Activated B cell treated with CpG ODN at 0.5 μM for 24 hours (primary cell): Measurements from ENCODE around the gene AXIN1. TPM values are rescaled to one million over a fixed set of nuclear protein-coding genes. Genes with fewer than 3 reads are reported as not detected.

Source experiments
- ATAC-seq: fragments of 200-7000 bp; cut with Tn5 transposase; one replicate; pipeline ENCODE4 v1.10.0; 2021; ENCODE audit warnings: low read depth, mild to moderate bottlenecking, moderate library complexity
- CTCF ChIA-PET: fragments of 350-600 bp; sonication (Branson Sonifier 250); formaldehyde crosslinking; loops from one replicate; lab custom pipeline; 2021; ENCODE audit warnings: antibody characterized with exemption; lab: Charles Lee
- POLR2A ChIA-PET: fragments of 350-600 bp; sonication (Branson Sonifier 250); formaldehyde crosslinking; loops from one replicate; lab custom pipeline; 2021; ENCODE audit warnings: antibody characterized with exemption; lab: Charles Lee
- DNase-seq: peaks from one replicate; pipeline ENCODE4 v3.0.0; 2022
- H3K27ac Mint-ChIP-seq: one replicate; pipeline ENCODE4 v1.8.0; 2020; ENCODE audit warnings: mixed read lengths
- H3K27me3 Mint-ChIP-seq: one replicate; pipeline ENCODE4 v1.8.0; 2021; ENCODE audit warnings: mixed read lengths
- H3K36me3 Mint-ChIP-seq: one replicate; pipeline ENCODE4 v1.8.0; 2021; ENCODE audit warnings: low read depth, mixed read lengths
- H3K4me1 Mint-ChIP-seq: one replicate; pipeline ENCODE4 v1.8.0; 2021; ENCODE audit warnings: mixed read lengths
- H3K4me3 Mint-ChIP-seq: one replicate; pipeline ENCODE4 v1.8.0; 2020; ENCODE audit warnings: mild to moderate bottlenecking, mixed read lengths
- H3K9me3 Mint-ChIP-seq: one replicate; pipeline ENCODE4 v1.8.0; 2020; ENCODE audit warnings: mixed read lengths
- intact Hi-C: fragments of 100-400 bp; cut with micrococcal nuclease; formaldehyde crosslinking; loops from one replicate; pipeline ENCODE4 v1.15.1; 2024
- total RNA-seq: library from RNA; stranded (reverse); gene quantifications from 2 replicates; pipeline ENCODE4 v1.2.3, GENCODE V29; 2022
- TF ChIP-seq, protein P1 (sequence below): fragments of 200-600 bp; IDR thresholded peaks from one replicate; pipeline ENCODE4 v1.8.0; 2022; ENCODE audit warnings: antibody characterized with exemption, mild to moderate bottlenecking

The AXIN1 gene
- total RNA-seq, 1 donor from 2014 or later: 30.6 TPM

DNA sequence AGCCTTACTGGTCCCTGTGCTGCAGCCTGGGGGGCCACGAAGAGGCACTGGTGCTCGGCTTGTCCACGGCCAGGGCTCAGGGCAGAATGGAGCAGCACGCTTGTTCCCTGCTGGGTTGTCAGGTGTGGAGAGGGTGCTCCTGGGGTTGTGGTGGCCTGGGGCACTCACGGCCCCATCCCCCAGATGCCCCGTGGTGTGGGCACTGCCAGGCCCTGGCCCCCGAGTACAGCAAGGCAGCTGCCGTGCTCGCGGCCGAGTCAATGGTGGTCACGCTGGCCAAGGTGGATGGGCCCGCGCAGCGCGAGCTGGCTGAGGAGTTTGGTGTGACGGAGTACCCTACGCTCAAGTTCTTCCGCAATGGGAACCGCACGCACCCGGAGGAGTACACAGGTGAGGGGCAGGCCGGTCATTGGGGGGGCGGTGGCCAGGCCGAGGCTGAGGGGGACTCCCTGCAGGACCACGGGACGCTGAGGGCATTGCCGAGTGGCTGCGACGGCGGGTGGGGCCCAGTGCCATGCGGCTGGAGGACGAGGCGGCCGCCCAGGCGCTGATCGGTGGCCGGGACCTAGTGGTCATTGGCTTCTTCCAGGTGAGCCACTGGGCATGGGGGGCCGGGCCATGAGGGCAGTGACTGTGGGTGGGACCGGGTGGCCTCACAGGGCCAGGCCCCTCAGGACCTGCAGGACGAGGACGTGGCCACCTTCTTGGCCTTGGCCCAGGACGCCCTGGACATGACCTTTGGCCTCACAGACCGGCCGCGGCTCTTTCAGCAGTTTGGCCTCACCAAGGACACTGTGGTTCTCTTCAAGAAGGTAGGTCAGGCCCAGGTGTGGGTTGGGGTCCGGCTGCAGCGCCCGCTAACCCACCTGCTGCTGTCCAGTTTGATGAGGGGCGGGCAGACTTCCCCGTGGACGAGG, 68.1 kb downstream of the AXIN1 start:
- Mint-ChIP-seq H3K36me3 (peaks cover 19% of the 10 kb centered on the region), H3K4me1 (no peaks in the 10 kb centered on the region), H3K4me3 (no peak overlapping the region), H3K9me3 (no peaks in the 10 kb centered on the region), H3K27me3 (peaks cover 2% of the 10 kb centered on the region), H3K27ac (no peak overlapping the region)
- intact Hi-C loops: no loop called here
- ATAC-seq (no peak), DNase-seq (no peak)
- TF ChIP-seq, protein P1, sequence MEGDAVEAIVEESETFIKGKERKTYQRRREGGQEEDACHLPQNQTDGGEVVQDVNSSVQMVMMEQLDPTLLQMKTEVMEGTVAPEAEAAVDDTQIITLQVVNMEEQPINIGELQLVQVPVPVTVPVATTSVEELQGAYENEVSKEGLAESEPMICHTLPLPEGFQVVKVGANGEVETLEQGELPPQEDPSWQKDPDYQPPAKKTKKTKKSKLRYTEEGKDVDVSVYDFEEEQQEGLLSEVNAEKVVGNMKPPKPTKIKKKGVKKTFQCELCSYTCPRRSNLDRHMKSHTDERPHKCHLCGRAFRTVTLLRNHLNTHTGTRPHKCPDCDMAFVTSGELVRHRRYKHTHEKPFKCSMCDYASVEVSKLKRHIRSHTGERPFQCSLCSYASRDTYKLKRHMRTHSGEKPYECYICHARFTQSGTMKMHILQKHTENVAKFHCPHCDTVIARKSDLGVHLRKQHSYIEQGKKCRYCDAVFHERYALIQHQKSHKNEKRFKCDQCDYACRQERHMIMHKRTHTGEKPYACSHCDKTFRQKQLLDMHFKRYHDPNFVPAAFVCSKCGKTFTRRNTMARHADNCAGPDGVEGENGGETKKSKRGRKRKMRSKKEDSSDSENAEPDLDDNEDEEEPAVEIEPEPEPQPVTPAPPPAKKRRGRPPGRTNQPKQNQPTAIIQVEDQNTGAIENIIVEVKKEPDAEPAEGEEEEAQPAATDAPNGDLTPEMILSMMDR: no peak
- ChIA-PET POLR2A (no interaction called here), CTCF (no interaction called here)

DNA sequence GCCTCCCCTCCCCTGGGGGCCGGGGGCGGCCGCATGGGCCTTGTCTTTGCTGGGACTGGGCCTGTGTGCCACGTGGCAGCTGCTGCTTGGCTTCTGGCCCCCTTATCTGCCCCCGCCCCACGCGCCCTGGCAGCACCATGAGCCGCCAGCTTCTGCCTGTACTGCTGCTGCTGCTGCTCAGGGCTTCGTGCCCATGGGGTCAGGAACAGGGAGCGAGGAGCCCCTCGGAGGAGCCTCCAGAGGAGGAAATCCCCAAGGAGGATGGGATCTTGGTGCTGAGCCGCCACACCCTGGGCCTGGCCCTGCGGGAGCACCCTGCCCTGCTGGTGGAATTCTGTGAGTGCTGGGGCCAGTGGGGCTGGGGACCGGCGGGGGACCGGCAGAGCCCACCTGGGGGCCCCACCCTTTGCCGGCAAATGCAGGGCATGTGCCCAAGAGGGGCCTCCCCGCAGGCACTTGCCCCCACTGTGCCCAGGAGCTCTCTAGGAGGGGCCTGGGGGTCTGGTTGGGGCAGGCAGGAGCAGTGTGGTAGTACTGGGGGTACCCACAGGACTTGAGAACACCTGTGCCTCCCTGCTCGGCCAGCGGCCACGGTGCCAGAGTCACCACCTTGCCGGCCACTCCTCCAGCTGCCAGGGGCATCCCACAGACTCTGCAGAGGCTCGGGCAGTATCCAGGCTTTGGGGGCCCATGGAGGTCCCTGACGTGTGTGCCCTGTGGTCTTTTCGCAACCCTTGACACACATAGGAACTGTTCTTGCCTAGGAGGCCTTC, 69.3 kb downstream of the AXIN1 start, which contains the start of gene PDIA2:
TSS of gene PDIA2 (plus strand) at position 132 of the 773 bp plus-strand sequence. CDS start at position 138, 6 bp downstream.
- no peak for ATAC-seq

DNA sequence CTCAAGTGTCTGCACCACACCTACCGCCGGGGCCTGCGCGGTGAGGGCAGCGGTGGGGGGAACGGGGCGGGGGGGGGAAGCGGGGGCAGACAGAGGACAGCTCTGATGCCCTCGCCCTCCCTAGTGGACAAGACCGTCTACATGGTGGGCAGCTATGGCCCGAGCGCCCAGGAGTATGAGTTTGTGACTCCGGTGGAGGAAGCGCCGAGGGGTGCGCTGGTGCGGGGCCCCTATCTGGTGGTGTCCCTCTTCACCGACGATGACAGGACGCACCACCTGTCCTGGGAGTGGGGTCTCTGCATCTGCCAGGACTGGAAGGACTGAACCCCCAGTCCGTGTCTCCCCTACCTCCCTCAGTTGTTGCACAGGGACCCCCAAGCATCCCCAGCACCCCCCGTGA, 70.0 kb downstream of the AXIN1 start:
- H3K27ac Mint-ChIP-seq: no peak overlapping the region
- ATAC-seq (no peak), DNase-seq (no peak)
- H3K4me3 Mint-ChIP-seq: no peak overlapping the region
- ChIA-PET CTCF (no interaction called here), POLR2A (no interaction called here)
- H3K9me3 Mint-ChIP-seq: no peaks in the 10 kb centered on the region
- H3K36me3 Mint-ChIP-seq: peaks cover 9% of the 10 kb centered on the region
- no peaks in the 10 kb centered on the region for H3K4me1 Mint-ChIP-seq
- intact Hi-C loops: no loop called here
- peaks cover 8% of the 10 kb centered on the region for H3K27me3 Mint-ChIP-seq
- TF ChIP-seq, protein P1: no peak

More for the DNA sequence above, 69.3 kb downstream of the AXIN1 start, which contains the start of gene PDIA2:
- Mint-ChIP-seq H3K9me3 (no peaks in the 10 kb centered on the region), H3K4me3 (no peak within 1 kb of the TSS), H3K4me1 (no peaks in the 10 kb centered on the region), H3K36me3 (peaks cover 15% of the 10 kb centered on the region), H3K27ac (no peak within 1 kb of the TSS), H3K27me3 (peaks cover 8% of the 10 kb centered on the region)
- intact Hi-C loops: no loop called here
- ChIA-PET CTCF (no interaction called here), POLR2A (no interaction called here)
- TF ChIP-seq, protein P1: no peak
- DNase-seq: no peak

DNA sequence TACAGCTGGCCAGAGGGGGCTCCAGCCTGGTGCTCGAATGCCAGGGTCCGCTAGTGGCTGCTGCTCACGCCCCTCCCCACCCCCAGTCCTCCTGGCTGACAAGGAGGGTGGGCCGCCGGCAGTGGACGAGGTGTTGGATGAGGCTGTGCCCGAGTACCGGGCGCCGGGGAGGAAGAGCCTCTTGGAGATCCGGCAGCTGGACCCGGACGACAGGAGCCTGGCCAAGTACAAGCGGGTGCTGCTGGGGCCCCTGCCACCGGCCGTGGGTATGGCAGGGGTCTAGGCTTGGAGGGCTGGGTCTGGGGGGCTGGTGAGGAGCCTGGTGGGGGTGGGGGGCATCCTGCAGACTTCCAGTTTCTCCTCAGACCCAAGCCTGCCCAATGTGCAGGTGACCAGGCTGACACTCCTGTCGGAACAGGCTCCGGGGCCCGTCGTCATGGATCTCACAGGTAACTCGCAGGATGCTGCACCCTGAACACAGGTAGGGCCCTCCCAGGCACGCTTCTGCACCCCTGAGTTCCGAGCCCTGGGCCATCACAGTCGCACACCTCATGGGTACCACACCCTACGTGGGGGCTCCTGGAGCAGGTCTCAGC, 70.8 kb downstream of the AXIN1 start:
- ATAC-seq: no peak

More for the DNA sequence above, 70.8 kb downstream of the AXIN1 start:
- TF ChIP-seq, protein P1: no peak
- POLR2A ChIA-PET: no interaction called here
- intact Hi-C loops: no loop called here
- H3K36me3 Mint-ChIP-seq: peaks cover 4% of the 10 kb centered on the region
- H3K9me3 Mint-ChIP-seq: no peaks in the 10 kb centered on the region
- H3K27ac Mint-ChIP-seq: no peak overlapping the region
- H3K4me1 Mint-ChIP-seq: no peaks in the 10 kb centered on the region
- no peak overlapping the region for H3K4me3 Mint-ChIP-seq
- H3K27me3 Mint-ChIP-seq: peaks cover 11% of the 10 kb centered on the region
- CTCF ChIA-PET: no interaction called here
- DNase-seq: no peak
